ENCODE data around the gene ZBTB42.
"Not testable (repeated sequence)": the region's sequence is repeated elsewhere in the genome, so short reads cannot be mapped to it uniquely, and the experiment has no call there.

The ZBTB42 gene

GRCh38 chr14:104817930-104818713, 17.2 kb downstream of the ZBTB42 start:
- no peak for DNase-seq

GRCh38 chr14:104818714-104819161, 17.8 kb downstream of the ZBTB42 start:
- DNase-seq: no peak

GRCh38 chr14:104819361-104819781, 18.5 kb downstream of the ZBTB42 start:
- no peak for DNase-seq

GRCh38 chr14:104820669-104821228, 19.8 kb downstream of the ZBTB42 start:
- no peak for DNase-seq

GRCh38 chr14:104821229-104821945, 20.5 kb downstream of the ZBTB42 start:
- DNase-seq: no peak

- no peak for DNase-seq
These were observed 21.2 kb downstream of the ZBTB42 start for GRCh38 chr14:104821971-104822608.

- DNase-seq: no peak
These were observed 22.1 kb downstream of the ZBTB42 start for GRCh38 chr14:104822821-104823615.

GRCh38 chr14:104824353-104824997, 23.6 kb downstream of the ZBTB42 start:
- DNase-seq: no peak

- no peak for DNase-seq
These were observed 25.4 kb downstream of the ZBTB42 start for GRCh38 chr14:104826189-104826860.

- no peak for DNase-seq
These were observed 25.9 kb downstream of the ZBTB42 start for GRCh38 chr14:104826861-104827176.

GRCh38 chr14:104827177-104828055, 26.5 kb downstream of the ZBTB42 start:
- DNase-seq: no peak

- DNase-seq: no peak
These were observed 29.9 kb downstream of the ZBTB42 start for GRCh38 chr14:104830781-104831180.

- DNase-seq: not testable (repeated sequence)
These were observed 35.5 kb downstream of the ZBTB42 start for GRCh38 chr14:104836171-104836935.

GRCh38 chr14:104841730-104842129, 40.8 kb downstream of the ZBTB42 start:
- DNase-seq: no peak

- no peak for DNase-seq
These were observed 42.1 kb downstream of the ZBTB42 start for GRCh38 chr14:104843006-104843405.

- no peak for DNase-seq
These were observed 42.8 kb downstream of the ZBTB42 start for GRCh38 chr14:104843442-104844305.

GRCh38 chr14:104844306-104845032, 43.6 kb downstream of the ZBTB42 start:
- no peak for DNase-seq

Data from GF-D8 (cell line).